GM19468 (cell line): ENCODE measurements around the gene EDRF1.
"Not testable (repeated sequence)": the region's sequence is repeated elsewhere in the genome, so short reads cannot be mapped to it uniquely, and the experiment has no call there.

Source experiments
- ATAC-seq: cut with Tn5 transposase; IDR thresholded peaks from one replicate; pipeline ENCODE4 v1.9.1; 2021; ENCODE audit warnings: mild to moderate bottlenecking, moderate library complexity, moderate number of reproducible peaks; ENCODE audit not compliant: unreplicated experiment; ENCODE audit errors: extremely low read depth

Gene EDRF1, protein sequence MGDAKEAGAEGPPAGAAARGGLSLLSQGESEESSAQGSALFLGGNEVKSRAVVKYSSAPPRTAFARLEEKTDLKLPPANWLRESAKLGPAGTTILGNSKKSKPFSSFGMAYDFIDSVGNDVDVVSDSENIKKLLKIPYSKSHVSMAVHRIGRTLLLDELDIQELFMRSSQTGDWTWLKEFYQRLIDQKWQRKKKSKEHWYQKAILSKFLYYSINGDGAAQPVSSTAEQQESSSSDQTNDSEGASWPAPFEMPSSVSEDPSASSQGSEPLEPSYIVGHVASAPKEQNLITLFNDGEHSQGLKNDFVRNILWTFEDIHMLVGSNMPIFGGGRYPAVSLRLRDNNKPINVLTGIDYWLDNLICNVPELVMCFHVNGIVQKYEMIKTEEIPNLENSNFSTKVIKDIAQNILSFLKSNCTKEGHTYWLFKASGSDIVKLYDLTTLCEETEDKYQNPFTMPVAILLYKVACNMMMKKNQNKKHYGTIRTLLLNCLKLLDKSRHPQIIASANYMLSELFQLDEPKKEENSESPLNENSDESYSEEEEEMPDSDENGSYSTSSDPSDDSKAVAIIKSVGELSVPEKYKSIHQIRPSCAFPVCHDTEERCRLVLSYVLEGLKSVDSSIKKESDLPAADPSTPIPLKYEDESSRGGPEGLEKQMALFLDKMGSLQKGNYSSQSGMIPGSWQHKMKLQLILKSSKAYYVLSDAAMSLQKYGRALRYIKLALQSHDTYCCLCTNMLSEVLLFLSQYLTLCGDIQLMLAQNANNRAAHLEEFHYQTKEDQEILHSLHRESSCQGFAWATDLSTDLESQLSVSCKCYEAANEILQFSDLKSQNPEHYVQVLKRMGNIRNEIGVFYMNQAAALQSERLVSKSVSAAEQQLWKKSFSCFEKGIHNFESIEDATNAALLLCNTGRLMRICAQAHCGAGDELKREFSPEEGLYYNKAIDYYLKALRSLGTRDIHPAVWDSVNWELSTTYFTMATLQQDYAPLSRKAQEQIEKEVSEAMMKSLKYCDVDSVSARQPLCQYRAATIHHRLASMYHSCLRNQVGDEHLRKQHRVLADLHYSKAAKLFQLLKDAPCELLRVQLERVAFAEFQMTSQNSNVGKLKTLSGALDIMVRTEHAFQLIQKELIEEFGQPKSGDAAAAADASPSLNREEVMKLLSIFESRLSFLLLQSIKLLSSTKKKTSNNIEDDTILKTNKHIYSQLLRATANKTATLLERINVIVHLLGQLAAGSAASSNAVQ

DNA sequence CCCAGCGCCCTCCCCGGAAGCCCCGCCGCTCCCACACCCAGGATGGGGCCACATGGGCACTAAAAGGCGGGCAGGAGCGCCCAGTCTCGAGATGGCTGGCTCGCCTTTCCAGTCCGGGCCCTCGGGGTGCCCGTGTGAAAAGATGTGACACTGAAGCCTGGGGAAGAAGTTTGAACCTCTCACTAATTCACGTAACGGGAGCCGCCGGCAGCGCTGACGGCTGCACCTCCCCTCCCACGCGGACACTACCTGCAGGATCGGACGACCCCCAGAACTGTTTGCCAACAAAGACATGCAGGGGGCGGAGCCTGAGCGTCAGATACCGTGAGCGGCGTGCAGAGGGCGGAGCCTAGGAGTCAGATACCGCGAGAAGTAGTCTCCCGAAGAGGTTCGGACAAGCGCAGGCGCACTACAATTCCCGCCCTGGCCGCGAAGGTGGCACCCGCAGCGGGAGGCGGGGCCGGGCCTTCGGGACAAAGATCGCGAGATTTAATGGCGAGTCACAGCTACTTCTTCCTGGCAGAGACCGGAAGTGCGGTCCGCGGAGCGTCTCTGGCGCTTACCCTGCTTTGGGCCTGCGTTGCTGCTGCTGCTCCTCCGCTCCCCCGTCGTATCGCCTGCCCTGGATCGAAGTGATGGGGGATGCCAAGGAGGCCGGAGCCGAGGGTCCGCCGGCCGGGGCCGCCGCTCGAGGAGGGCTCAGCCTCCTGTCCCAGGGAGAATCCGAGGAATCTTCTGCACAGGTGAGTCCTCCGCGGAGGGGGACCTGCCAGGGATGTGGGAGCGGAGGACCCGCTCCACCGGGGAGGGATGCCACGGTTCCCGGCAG is at the start of gene EDRF1:
Gene EDRF1 (plus strand): TSS at position 537 of the 829 bp plus-strand sequence. CDS start 99 bp downstream, at position 636.
- peak; percentile 92 for ATAC-seq

DNA sequence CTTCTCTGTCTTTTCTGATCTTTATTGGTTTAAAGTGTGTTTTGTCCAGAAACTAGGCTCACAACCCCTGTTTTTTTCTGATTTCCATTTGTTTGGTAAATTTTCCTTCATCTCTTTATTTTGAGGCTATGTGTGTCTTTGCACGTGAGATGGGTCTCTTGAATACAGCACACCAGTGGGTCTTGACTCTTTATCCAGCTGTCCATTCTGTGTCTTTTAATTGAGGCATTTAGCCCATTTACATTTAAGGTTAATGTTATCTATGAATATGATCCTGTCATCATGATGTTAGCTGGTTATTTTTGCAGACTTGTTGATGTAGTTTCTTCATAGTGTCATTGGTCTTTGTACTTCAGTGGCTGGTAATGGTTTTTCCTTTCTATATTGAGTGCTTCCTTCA is 46.6 kb upstream of the EDRF1 start:
- ATAC-seq, result no peak

DNA sequence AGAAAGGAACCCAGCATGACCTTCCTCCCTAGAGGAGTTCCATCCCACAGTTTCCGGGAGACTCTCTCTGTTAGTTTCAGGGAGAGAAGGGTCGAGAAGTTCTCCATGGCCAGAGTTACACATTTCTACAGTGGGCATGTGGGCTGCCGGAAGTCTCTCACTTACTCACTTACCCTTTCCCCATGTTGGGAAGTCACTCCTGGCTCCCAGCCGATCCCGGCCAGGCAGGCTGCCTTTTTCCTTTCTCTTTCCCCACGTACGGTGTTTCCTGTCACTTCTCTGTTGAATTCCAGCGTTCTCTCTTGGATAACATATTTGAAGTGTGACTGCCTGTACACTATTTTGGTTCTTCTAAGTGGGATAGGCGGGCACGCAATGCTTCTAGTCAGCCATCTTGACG is 40.1 kb upstream of the EDRF1 start:
- no peak for ATAC-seq

DNA sequence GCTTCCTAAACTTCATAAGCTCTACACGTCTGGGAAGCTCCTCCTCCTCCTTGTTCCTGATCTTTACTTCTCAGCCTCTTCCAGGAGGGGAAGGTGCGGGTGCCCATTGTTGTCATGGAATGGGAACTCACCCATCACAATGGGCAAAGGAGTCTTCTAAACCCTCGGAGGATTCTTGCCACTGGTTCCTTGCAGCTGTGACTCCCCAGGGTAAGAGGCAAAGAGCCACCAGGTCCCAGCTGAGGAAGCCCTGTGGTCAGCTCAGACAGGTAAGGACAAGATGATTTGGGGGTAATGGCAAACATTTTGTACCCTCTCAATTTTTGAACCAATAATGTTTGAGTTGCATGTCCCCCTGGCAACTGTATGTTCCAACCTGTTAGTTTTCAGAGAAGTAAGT is 36.4 kb upstream of the EDRF1 start, which contains the start of gene TEX36:
Gene TEX36 (minus strand): TSS at position 101 of the 400 bp plus-strand sequence. CDS start 174 bp downstream, outside the sequence.
- no peak for ATAC-seq

DNA sequence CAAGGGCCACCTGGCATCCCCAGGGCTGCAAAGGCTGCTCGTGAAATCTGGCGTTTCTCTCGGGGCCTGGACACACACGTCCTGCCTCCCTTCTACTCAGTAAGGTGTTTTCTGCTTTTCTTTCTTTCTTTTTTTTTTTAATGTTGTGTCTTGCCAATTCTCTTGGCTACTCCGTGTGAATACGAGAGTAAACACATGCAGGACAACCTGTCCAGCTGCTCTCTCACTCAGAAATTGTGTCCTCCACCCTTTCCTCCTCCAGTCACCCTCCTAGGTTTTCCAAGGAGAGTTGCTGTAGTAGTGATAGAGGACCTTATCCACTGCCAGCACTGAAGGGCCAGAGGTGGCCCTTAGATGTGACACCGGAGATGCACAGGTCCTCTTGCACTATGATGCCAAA is 35.7 kb upstream of the EDRF1 start:
- no peak for ATAC-seq

DNA sequence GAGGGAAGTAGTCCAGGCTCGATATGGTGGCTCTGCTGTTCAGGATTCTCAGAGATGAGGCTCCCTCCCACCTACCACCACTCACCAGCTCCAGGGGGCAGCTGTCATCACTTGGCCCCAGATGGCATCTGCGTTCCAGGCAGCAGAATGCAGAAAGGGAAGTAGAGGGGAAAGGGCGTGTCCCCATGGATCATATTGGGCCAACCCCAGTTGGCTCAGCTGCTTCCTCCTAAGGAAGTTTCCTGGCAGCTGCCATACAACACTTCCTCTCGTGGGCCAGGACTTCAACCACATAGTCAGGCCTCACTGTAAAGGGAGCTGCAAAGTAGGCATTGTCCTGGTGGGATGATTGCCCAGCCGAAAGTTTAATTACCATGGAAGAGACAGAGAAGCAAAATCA is 34.9 kb upstream of the EDRF1 start:
- ATAC-seq, result no peak

DNA sequence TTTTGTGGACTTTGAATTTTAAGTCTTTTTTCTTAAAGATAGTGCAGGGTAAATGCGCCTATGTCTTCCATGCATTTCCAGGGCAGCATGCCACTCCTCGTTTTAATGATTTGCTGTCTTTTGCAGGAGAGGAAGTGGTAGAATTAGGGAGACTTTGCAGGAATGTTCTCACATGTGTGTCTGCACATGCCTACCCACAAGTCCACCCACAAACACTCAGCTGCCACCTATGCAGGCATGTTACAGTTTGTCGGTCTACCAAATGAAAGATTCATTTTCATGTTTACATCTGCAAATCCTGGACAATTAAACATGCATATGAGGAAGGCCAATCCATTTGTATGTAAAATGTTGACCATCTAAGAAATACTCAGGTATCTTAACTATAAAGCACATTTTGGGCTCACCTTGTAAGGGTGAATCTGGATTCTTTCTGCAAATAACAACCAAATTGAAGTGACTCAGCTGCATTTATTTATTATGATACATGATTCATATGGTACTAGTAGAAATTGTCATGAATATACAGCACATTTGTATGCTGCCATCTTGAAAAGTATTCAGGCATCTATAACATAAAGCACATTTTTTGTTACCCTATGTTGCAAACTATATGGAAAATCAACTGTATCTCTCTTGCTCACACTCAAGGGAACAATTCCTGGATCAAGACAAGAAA is 31.9 kb upstream of the EDRF1 start:
- ATAC-seq, result no peak

DNA sequence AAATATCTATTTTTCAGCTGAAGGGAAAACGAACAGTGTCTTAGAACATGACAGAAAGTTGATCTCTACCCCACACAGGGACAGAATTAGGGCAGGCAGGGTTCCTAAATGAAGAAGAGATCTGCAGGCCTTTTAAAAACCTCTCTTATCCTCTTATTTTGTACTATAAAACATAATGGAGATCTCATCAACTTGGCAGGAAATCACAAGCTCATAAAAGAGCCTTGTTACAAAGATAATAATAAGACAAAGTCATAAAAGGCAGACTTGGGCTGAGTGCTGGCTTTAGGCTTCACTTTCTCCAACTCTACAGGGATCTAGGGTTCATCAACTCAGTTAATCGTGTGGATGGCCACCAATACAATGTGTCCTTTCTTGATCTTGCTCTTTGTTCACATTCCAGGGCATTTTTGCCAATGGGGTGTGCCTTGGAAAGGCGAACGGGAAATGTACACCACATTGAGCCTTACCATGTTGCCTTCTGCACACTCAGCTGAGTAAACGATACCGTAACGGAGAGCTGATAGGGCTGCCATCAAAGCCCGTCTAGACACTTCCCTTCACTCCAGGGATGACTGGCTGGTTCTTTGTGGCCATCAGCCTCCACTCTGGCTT is 29.4 kb upstream of the EDRF1 start:
- ATAC-seq, result no peak

DNA sequence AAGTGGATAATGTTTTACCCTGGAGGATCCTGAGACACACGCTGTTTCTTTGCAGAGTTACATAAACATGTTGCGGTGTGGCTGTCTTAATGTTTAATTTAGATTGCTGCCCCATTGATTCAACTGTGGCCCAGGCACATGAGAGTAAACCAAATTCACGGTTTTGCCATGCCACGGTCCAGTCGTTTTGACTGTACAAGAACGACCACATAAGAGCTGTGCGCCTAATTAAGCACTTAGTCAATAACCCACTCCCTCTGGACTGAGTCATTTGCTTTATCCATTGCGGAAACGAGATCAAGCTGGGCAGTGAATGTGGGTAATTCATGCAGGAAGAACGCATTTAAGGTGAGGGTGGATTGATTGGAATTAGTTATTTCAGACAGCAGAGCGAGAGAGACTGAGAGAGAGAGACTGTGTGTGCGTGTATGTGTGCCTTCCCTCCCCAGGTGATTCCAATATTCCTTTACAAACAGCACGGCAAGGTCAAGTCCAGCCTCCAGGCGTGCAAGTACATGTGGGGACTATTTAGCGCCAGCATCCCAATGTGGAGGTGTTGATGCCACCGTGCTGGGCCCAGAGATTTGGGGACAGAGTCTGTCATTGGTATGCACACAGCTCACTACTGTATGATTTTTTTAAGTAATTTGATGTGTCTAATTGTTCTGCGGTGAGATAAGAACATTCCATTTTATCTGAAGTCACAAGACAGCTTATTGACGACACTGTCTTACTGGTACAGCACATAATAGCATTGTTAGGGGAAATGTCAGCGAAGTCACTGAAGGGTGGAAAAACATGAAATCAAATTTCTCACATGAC is 28.1 kb upstream of the EDRF1 start:
- no peak for ATAC-seq

DNA sequence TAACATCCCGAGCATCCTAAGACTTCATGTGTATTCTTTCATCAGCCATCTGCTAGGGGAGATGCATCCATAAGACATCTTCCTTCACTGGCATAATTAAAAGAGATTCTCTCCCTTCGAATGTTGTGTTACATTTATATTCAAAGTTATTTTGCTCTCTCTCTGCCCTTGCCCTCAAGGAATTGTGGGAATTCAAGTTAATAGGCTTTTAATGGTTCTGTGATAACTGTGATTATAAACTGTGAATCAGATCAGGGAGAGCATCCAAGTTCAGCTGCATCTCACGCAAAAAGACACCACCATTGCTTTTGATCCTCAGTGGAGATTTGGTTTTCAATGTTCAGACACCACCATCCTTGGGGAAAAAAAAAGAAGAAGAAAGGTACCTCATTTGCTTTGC is 27.3 kb upstream of the EDRF1 start:
- no peak for ATAC-seq

DNA sequence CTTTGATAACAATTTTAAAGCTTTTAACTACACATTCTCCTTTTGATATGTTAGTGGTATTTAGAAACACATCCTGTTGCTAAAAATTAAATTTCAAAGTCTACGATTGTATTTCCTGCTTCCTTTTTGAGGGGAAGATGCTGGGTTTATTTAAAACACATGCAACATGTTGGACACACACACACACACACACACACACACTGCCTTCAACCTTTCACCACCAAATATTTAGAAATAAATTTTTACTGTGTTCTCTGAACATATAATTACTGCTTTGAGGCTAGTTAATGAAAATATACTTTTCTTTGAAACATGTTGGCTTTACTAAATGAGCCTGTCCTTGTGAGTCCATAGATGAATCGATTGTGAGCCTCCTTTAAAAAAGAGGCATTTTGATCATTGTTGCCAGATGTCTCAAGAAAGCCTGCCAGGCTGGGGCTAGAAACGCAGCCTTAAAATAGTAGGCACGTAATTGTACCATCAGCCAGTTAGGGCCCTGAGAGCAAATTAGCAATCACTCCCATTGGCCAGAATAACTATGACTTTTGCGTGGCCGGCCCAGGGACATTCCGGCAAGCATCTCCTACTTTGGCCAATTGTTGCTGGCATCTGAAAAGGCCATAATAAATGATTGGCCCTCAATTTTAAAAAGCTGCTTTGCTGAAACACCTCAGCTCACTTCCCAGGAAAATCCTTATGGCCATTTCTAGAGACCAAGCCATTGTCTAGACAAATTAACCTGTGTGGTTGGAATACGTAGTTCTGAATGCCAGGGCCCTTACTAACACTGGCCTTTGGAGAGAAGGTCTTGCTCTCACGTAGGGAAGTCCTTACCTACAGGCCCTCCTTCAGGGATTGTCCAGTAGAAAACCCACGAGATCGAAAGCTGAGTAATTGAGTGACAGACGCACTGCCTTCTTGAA is 26.6 kb upstream of the EDRF1 start:
- no peak for ATAC-seq

DNA sequence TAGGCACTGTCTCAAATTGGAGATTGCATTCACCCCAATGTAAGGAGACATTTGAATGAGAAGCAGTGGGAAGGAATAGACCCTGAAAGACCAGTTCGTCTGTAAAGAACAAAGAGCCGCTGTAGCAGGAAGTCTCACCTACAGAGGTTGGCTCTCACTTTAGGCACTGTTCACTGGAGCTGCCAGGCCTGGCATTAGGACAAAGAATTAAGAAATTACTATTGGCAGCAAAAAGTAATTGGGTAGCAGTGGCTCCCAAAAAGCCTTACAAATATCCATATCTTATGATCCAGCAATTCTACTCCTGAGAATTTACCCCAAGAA is 26.0 kb upstream of the EDRF1 start:
- ATAC-seq, result no peak

DNA sequence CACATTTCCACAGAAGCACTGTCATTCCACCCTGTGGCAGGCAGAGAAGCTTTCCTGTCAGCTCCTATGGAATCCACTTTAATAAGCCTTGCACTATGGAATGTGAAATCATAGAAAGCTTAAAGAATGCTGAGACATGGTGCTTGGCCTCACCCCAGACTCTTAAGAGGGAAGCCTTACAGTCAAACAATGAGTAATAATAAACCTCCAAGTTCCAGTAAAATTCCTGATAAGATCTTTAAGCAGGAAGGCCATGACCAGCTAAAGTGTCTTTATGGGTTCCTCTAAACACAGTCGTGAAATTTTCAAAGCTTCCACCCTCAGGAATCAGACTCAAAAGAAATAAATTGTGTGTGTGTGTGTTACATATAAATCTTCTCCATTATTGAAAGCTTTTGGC is 24.6 kb upstream of the EDRF1 start:
- no peak for ATAC-seq

DNA sequence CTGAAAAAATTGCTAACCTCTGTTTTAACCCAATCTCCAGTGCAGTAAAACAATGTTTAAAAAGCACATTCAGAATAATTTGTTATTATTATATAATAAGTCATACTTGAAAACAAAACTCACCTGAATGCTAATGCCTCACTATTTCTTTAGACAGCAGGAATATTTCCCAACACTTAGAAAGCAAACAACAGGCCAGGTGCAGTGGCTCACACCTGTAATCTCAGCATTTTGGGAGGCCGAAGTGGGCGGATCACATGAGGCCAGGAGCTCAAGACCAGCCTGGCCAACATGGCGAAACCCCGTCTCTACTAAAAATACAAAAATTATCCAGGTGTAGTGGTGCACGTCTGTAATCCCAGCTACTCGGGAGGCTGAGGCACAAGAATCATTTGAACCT is 22.6 kb upstream of the EDRF1 start:
- ATAC-seq, result not testable (repeated sequence)

DNA sequence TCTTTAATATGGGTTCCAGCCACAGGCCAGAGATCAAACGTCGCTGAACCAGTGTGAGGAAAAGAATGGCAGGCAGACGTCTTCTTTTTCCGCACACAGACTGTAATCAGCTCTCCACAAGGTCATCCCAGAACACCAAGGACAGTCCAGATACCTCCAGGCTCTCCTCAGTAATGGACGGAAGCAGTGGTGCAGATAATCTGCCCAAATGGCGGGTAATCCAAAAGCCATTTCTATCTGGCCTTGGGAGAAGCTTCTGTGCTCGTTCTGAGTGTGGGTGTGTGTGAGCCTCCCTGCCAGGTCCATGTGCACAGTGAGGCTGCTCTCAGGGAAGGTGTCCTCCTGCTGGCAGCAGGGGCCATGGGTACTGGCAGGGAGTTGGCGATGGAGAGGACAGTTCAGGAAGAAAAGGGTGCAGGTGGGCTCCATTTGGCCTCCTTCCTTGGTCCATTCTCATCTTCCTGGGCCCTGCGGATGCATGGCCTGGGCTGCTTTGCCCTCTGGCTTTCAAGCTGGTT is 21.0 kb upstream of the EDRF1 start:
- ATAC-seq, result no peak

DNA sequence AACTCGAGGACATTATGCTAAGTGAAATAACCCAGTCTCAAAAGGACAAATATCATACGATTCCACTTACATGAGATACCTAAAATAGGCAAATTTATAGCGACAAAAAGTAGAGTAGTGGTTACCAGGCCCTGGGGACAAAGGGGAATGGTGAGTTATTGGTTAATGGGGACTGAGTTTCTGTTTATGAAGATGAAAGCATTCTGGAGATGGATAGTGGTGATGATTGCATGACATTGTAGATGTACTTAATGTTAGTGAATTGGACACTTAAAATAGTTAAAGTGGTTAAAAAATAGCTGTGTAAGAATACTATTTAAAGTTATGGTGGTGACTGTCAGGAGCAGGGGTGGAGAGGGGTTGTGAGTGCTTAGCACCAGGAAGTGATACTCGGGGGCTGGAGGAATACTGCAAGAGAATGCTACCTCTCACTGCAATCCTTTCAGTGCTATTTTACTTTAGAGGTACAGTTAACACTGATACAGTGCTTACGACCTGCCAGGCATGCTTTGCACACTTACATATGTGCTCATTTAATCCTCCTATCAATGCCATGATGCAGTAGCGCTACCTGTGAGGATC is 19.9 kb upstream of the EDRF1 start:
- ATAC-seq, result no peak
